A673 (cell line): ENCODE results near the gene AATF. TPM values are rescaled to one million over a fixed set of nuclear protein-coding genes. Genes with fewer than 3 reads are reported as not detected.

ENCODE experiments used
- BruUV-seq: library from RNA; stranded (reverse); fragments of 400-500 nt; replicated peaks from 2 replicates; lab custom pipeline; 2021; lab: Mats Ljungman, UMichigan
- CTCF ChIA-PET: fragments of 300-600 bp; sonication (Branson Sonifier 250); formaldehyde crosslinking; loops from one replicate; lab custom pipeline; 2022; ENCODE audit warnings: antibody characterized with exemption; lab: Charles Lee
- POLR2A ChIA-PET: fragments of 300-600 bp; sonication (Branson Sonifier 250); formaldehyde crosslinking; loops from one replicate; lab custom pipeline; 2022; ENCODE audit warnings: antibody characterized with exemption; ENCODE audit not compliant: low non-redundant PET; lab: Charles Lee
- DNase-seq: peaks from one replicate; pipeline ENCODE4 v3.0.0-alpha.2; 2015; ENCODE audit warnings: low spot score
- H3K27ac ChIP-seq: fragments of 200-600 bp; sonication (generic); 2 replicates; pipeline ENCODE4 v1.5.1; 2016; ENCODE audit warnings: mixed run types, low read depth, mild to moderate bottlenecking, mixed read lengths, antibody characterized with exemption, low read length; ENCODE audit not compliant: poor library complexity, severe bottlenecking
- H3K27me3 ChIP-seq: fragments of 200-600 bp; sonication (generic); replicated peaks from 2 replicates; pipeline ENCODE4 v1.6.1; 2017; ENCODE audit warnings: mixed run types, low read depth, mild to moderate bottlenecking, mixed read lengths, antibody characterized with exemption, low read length; ENCODE audit not compliant: insufficient read depth, poor library complexity
- H3K36me3 ChIP-seq: fragments of 200-600 bp; sonication (generic); 2 replicates; pipeline ENCODE4 v1.6.1; 2016; ENCODE audit warnings: mixed run types, mild to moderate bottlenecking, mixed read lengths, antibody characterized with exemption, low read length; ENCODE audit not compliant: insufficient read depth, poor library complexity, severe bottlenecking
- H3K4me1 ChIP-seq: fragments of 200-600 bp; sonication (generic); 2 replicates; pipeline ENCODE4 v1.6.1; 2017; ENCODE audit warnings: mixed run types, mild to moderate bottlenecking, mixed read lengths, antibody characterized with exemption, low read length; ENCODE audit not compliant: insufficient read depth, poor library complexity, severe bottlenecking
- H3K4me3 ChIP-seq: fragments of 200-600 bp; sonication (generic); 2 replicates; pipeline ENCODE4 v1.5.1; 2016; ENCODE audit warnings: low read depth, mixed run types, mild to moderate bottlenecking, mixed read lengths, low read length; ENCODE audit not compliant: poor library complexity, severe bottlenecking
- H3K9me3 ChIP-seq: fragments of 200-600 bp; sonication (generic); 2 replicates; pipeline ENCODE4 v1.6.1; 2016; ENCODE audit warnings: mixed run types, low read depth, mild to moderate bottlenecking, mixed read lengths, antibody characterized with exemption, low read length; ENCODE audit not compliant: poor library complexity, severe bottlenecking
- EZH2 ChIP-seq: fragments of 200-600 bp; sonication (generic); IDR thresholded peaks from 2 replicates; pipeline ENCODE4 v1.6.1; 2017; ENCODE audit warnings: borderline replicate concordance, low read depth, mild to moderate bottlenecking, mixed read lengths, antibody characterized with exemption, low read length; ENCODE audit not compliant: poor library complexity, severe bottlenecking
- intact Hi-C: fragments of 100-400 bp; cut with micrococcal nuclease; formaldehyde crosslinking; loops from one replicate; pipeline ENCODE4 v1.10.0; 2022; ENCODE audit not compliant: unreplicated experiment
- total RNA-seq: library from RNA; stranded (reverse); gene quantifications from 2 replicates; pipeline ENCODE4 v1.2.3, GENCODE V29; 2021
- TF ChIP-seq, protein P1 (sequence below): fragments of 300-800, 200-600 bp; sonication (generic); conservative IDR thresholded peaks from 2 replicates; pipeline ENCODE4 v1.5.1; 2017; ENCODE audit warnings: low read depth, mild to moderate bottlenecking, antibody characterized with exemption, low read length, moderate library complexity, mixed read lengths

AATF gene
- total RNA-seq, 1 experiment from 2014 or later, result 51.3 TPM

DNA sequence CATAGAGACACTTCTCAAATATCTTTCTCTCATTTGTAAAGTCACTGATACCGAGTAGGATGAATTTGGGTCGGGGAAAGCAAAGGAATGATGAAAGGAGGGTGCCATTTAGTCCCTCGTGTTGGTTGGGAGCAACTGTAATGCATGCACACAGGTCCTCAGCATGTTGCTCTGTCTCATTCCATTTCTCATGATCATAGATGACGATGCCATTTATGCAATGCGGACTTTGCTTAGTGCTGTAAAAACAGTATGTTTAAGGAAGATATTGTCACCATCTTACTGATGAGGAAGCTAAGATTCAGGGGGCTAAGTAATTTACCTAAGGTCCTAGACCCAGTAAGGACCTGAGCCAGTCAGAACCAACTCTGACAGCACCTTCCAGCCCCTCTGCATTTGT is 100.1 kb downstream of the AATF start:
- H3K27me3 ChIP-seq, result no peaks in the 10 kb centered on the region
- no peaks in the 10 kb centered on the region for H3K36me3 ChIP-seq
- no peak for DNase-seq
- intact Hi-C loops, result no loop called here
- BruUV-seq, result no TSS peak
- no peaks in the 10 kb centered on the region for H3K4me1 ChIP-seq
- H3K4me3 ChIP-seq, result no peak overlapping the region
- H3K27ac ChIP-seq, result no peak overlapping the region
- H3K9me3 ChIP-seq, result no peaks in the 10 kb centered on the region
- POLR2A ChIA-PET, result no interaction called here
- CTCF ChIA-PET, result no interaction called here
- no peak for TF ChIP-seq EZH2
- TF ChIP-seq, protein P1, sequence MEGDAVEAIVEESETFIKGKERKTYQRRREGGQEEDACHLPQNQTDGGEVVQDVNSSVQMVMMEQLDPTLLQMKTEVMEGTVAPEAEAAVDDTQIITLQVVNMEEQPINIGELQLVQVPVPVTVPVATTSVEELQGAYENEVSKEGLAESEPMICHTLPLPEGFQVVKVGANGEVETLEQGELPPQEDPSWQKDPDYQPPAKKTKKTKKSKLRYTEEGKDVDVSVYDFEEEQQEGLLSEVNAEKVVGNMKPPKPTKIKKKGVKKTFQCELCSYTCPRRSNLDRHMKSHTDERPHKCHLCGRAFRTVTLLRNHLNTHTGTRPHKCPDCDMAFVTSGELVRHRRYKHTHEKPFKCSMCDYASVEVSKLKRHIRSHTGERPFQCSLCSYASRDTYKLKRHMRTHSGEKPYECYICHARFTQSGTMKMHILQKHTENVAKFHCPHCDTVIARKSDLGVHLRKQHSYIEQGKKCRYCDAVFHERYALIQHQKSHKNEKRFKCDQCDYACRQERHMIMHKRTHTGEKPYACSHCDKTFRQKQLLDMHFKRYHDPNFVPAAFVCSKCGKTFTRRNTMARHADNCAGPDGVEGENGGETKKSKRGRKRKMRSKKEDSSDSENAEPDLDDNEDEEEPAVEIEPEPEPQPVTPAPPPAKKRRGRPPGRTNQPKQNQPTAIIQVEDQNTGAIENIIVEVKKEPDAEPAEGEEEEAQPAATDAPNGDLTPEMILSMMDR, result no peak

DNA sequence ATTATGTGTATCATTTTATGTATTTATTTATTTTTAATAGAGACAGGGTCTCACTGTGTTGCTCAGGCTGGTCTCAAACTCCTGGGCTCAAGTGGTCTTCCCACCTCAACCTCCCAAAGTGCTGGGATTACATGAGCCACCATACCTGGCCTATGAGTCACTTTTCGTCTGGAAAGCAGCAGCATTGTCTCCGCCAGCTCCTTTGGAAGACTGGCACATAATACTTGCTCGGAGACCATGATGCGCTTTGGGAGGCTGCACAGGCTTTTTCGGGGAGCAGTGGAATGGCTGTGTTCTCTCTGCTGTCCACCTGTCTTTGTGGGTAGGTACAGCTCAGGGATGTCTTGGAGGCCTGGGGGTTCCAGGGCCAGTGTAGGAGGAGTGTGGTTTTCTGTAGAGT is 102.2 kb downstream of the AATF start:
- no peak overlapping the region for H3K4me3 ChIP-seq
- H3K27me3 ChIP-seq, result no peaks in the 10 kb centered on the region
- DNase-seq, result no peak
- POLR2A ChIA-PET, result no interaction called here
- no TSS peak for BruUV-seq
- H3K4me1 ChIP-seq, result no peaks in the 10 kb centered on the region
- H3K36me3 ChIP-seq, result no peaks in the 10 kb centered on the region
- TF ChIP-seq, protein P1, result no peak
- TF ChIP-seq EZH2, result no peak
- CTCF ChIA-PET, result no interaction called here
- H3K27ac ChIP-seq, result no peak overlapping the region
- intact Hi-C loops, result no loop called here
- H3K9me3 ChIP-seq, result no peaks in the 10 kb centered on the region

DNA sequence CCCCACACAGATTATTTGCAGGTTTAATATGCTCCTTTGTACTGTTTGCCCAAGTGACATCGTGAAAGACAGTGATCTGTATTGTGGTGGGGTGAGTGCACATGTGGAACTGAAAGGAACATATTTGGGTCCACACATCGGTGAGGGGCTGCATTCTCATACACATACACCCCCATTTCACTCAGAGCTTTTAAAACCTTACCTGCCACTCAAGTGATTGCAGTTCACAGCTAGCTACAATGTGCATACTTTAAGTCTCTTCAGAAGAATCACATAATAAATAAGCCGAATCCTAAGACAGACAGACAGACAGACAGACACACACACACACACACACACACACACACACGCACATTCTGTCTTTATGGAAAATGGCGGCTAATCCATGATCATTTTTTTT is 102.6 kb downstream of the AATF start:
- H3K9me3 ChIP-seq, result no peaks in the 10 kb centered on the region
- intact Hi-C loops, result no loop called here
- H3K27ac ChIP-seq, result no peak overlapping the region
- no TSS peak for BruUV-seq
- H3K27me3 ChIP-seq, result no peaks in the 10 kb centered on the region
- no peak overlapping the region for H3K4me3 ChIP-seq
- ChIA-PET POLR2A (no interaction called here), CTCF (no interaction called here)
- no peak for DNase-seq
- H3K36me3 ChIP-seq, result no peaks in the 10 kb centered on the region
- H3K4me1 ChIP-seq, result no peaks in the 10 kb centered on the region
- TF ChIP-seq EZH2, result no peak
- TF ChIP-seq, protein P1, result no peak
